Breast epithelium (tissue), 3 donors: Measurements from ENCODE around the gene KRT35.

ENCODE experiments used
- CTCF ChIP-seq, 3 donors: fragments of 450-650 bp; IDR thresholded peaks; one replicate each; pipeline ENCODE4 v1.5.1; 2016 to 2017; ENCODE audit warnings: antibody characterized with exemption in 3 of 3, mild to moderate bottlenecking in 3 of 3, moderate library complexity in 3 of 3
- POLR2AphosphoS5 ChIP-seq, 3 donors: sonication (generic); formaldehyde crosslinking; IDR thresholded peaks; one replicate each; pipeline ENCODE4 v1.6.1; 2017; ENCODE audit warnings: antibody characterized with exemption in 3 of 3

- no peak for TF ChIP-seq CTCF (IDR thresholded peaks at IDR 0.05)
- TF ChIP-seq POLR2AphosphoS5 (IDR thresholded peaks at IDR 0.05): no peak
Observed at GRCh38 chr17:41512546-41513167, 31.7 kb upstream of the KRT35 start.
